ENCODE results near the gene OR2G2.

OR2G2 gene

GRCh38 chr1:247588060-247588459 is at the start of gene OR2G2:
Gene OR2G2 (plus strand): TSS chr1:247588360. CDS start chr1:247588360, 0 bp downstream.
- TF ChIP-seq CTCF (conservative IDR thresholded peaks at IDR 0.05; ENCODE audit: low read depth) = no peak
- ChIA-PET CTCF (interaction anchor here (0.6 kb wide), 1 partner anchor 138 kb away, joined by 4 read pairs; no protein-coding TSS in a partner anchor), POLR2A (ENCODE audit: low non-redundant PET) (interaction anchor here (0.6 kb wide), 1 partner anchor 19 kb away, joined by 13 read pairs; no protein-coding TSS in a partner anchor)
- H3K27ac ChIP-seq = no peak within 1 kb of the TSS
- no peak for DNase-seq (ENCODE audit: low spot score)

GRCh38 chr1:247538561-247538960 is 49.6 kb upstream of the OR2G2 start:
- no peak for DNase-seq (ENCODE audit: low spot score)
- TF ChIP-seq CTCF (conservative IDR thresholded peaks at IDR 0.05; ENCODE audit: low read depth) = no peak
- H3K27ac ChIP-seq = no peak overlapping the region
- ChIA-PET POLR2A (ENCODE audit: low non-redundant PET) (no interaction called here), CTCF (interaction anchor here (0.5 kb wide), 1 partner anchor 1221 kb away, joined by 3 read pairs; no protein-coding TSS in a partner anchor)

GRCh38 chr1:247539215-247539614 is 48.9 kb upstream of the OR2G2 start:
- no peak for TF ChIP-seq CTCF (conservative IDR thresholded peaks at IDR 0.05; ENCODE audit: low read depth)
- CTCF ChIA-PET = interaction anchor here (0.5 kb wide), 1 partner anchor 1220 kb away, joined by 3 read pairs; no protein-coding TSS in a partner anchor
- DNase-seq (ENCODE audit: low spot score) = no peak
- H3K27ac ChIP-seq = no peak overlapping the region
- POLR2A ChIA-PET (ENCODE audit: low non-redundant PET) = no interaction called here

GRCh38 chr1:247540581-247540980 is 47.6 kb upstream of the OR2G2 start:
- ChIA-PET CTCF (no interaction called here), POLR2A (ENCODE audit: low non-redundant PET) (no interaction called here)
- no peak for DNase-seq (ENCODE audit: low spot score)
- no peak overlapping the region for H3K27ac ChIP-seq
- no peak for TF ChIP-seq CTCF (conservative IDR thresholded peaks at IDR 0.05; ENCODE audit: low read depth)

GRCh38 chr1:247542811-247543210 is 45.3 kb upstream of the OR2G2 start:
- ChIA-PET POLR2A (ENCODE audit: low non-redundant PET) (no interaction called here), CTCF (no interaction called here)
- DNase-seq (ENCODE audit: low spot score) = no peak
- TF ChIP-seq CTCF (conservative IDR thresholded peaks at IDR 0.05; ENCODE audit: low read depth) = no peak
- H3K27ac ChIP-seq = no peak overlapping the region

- ChIA-PET POLR2A (ENCODE audit: low non-redundant PET) (no interaction called here), CTCF (no interaction called here)
- no peak for DNase-seq (ENCODE audit: low spot score)
Measured at GRCh38 chr1:247548092-247548491, 40.1 kb upstream of the OR2G2 start.

More at GRCh38 chr1:247548092-247548491, 40.1 kb upstream of the OR2G2 start:
- H3K27ac ChIP-seq = no peak overlapping the region
- TF ChIP-seq CTCF (conservative IDR thresholded peaks at IDR 0.05; ENCODE audit: low read depth) = no peak

Data from RWPE1 (cell line).